GM23338 (cell line): ENCODE results near the gene TRAF3.

Experiments
- CREB1 ChIP-seq: fragments of 250-450 bp; sonication (Bioruptor Pico); IDR thresholded peaks from 2 replicates; pipeline ENCODE4 v1.5.0; 2020; ENCODE audit warnings: low read depth, mild to moderate bottlenecking, moderate library complexity
- CTCF ChIP-seq, 2 experiments: fragments of 200-600 bp in 1 of 2; sonication (generic) in 1 of 2; conservative IDR thresholded peaks; 2 replicates each; pipeline versions ENCODE4 v1.5.1 to v1.6.1; 2016 to 2017; ENCODE audit warnings: antibody characterized with exemption in 2 of 2, low read depth in 2 of 2, mild to moderate bottlenecking in 2 of 2, moderate library complexity in 1 of 2
- ETS1 ChIP-seq: IDR thresholded peaks from 2 replicates; pipeline ENCODE4 v1.6.1; 2016; ENCODE audit warnings: antibody characterized with exemption
- EZH2 ChIP-seq: fragments of 200-600 bp; sonication (generic); IDR thresholded peaks from one replicate; pipeline ENCODE4 v1.8.0; 2017; ENCODE audit warnings: antibody characterized with exemption, mild to moderate bottlenecking, low read depth; ENCODE audit not compliant: unreplicated experiment
- EZH2phosphoT487 ChIP-seq: fragments of 200-600 bp; sonication (generic); IDR thresholded peaks from one replicate; pipeline ENCODE4 v1.8.1; 2018; ENCODE audit warnings: antibody characterized with exemption; ENCODE audit not compliant: unreplicated experiment
- JUNB ChIP-seq: IDR thresholded peaks from one replicate; pipeline ENCODE4 v1.6.1; 2016; ENCODE audit warnings: antibody characterized with exemption; ENCODE audit not compliant: unreplicated experiment
- POLR2AphosphoS5 ChIP-seq: IDR thresholded peaks from 2 replicates; pipeline ENCODE4 v1.6.1; 2016; ENCODE audit warnings: antibody characterized with exemption, low read depth
- REST ChIP-seq: IDR thresholded peaks from one replicate; pipeline ENCODE4 v1.6.1; 2018; ENCODE audit warnings: antibody characterized with exemption; ENCODE audit not compliant: unreplicated experiment
- STAT1 ChIP-seq: IDR thresholded peaks from one replicate; pipeline ENCODE4 v1.6.1; 2016; ENCODE audit warnings: antibody characterized with exemption; ENCODE audit not compliant: unreplicated experiment
- ZNF331 ChIP-seq: fragments of 250-450 bp; sonication (Bioruptor Pico); IDR thresholded peaks from 2 replicates; pipeline ENCODE4 v1.5.0; 2020; ENCODE audit warnings: low read depth, mild to moderate bottlenecking, moderate library complexity

- no peak for TF ChIP-seq EZH2
- no peak for TF ChIP-seq CTCF (conservative IDR thresholded peaks at IDR 0.05; ENCODE audit: low read depth in 2 of 2)
- TF ChIP-seq EZH2phosphoT487: no peak
- TF ChIP-seq POLR2AphosphoS5: no peak
- no peak for TF ChIP-seq REST
- TF ChIP-seq STAT1: no peak
- TF ChIP-seq ZNF331: no peak
- no peak for TF ChIP-seq JUNB
- TF ChIP-seq ETS1: no peak
- TF ChIP-seq CREB1 (CRISPR knock-in tag): no peak
These were observed 164.8 kb downstream of the TRAF3 start for GRCh38 chr14:102942069-102942468.
